ENCODE measurements around the gene CDC25C. TPM values are rescaled to one million over a fixed set of nuclear protein-coding genes. Genes with fewer than 3 reads are reported as not detected.
A peak's percentile ranks its signal among the peaks of the same experiment; 100 is the strongest.
"Not testable (repeated sequence)": the region's sequence is repeated elsewhere in the genome, so short reads cannot be mapped to it uniquely, and the experiment has no call there.

CDC25C gene
- polyA plus RNA-seq, 3 donors: 8.4 to 8.9 (median 8.8) TPM

- no peak for DNase-seq (ENCODE audit: extremely low read depth in 1 of 11, low read depth in 9 of 11, low spot score in 4 of 11)
These were observed 28.2 kb downstream of the CDC25C start for GRCh38 chr5:138303372-138303771.

GRCh38 chr5:138289296-138289695 is 42.3 kb downstream of the CDC25C start:
- DNase-seq (ENCODE audit: extremely low read depth in 1 of 11, low read depth in 9 of 11, low spot score in 4 of 11): no peak

- DNase-seq (ENCODE audit: extremely low read depth in 1 of 11, low read depth in 9 of 11, low spot score in 4 of 11): no peak
These were observed 44.4 kb downstream of the CDC25C start for GRCh38 chr5:138287246-138287645.

GRCh38 chr5:138282920-138283742 is 48.5 kb downstream of the CDC25C start:
- peak in 8 of 11 donors; percentile 27 to 59 (median 42) for DNase-seq (ENCODE audit: extremely low read depth in 1 of 11, low read depth in 9 of 11, low spot score in 4 of 11)

GRCh38 chr5:138280915-138281314 is 50.7 kb downstream of the CDC25C start:
- DNase-seq (ENCODE audit: extremely low read depth in 1 of 11, low read depth in 9 of 11, low spot score in 4 of 11): no peak

GRCh38 chr5:138276402-138277054 is 55.1 kb downstream of the CDC25C start:
- DNase-seq (ENCODE audit: extremely low read depth in 1 of 11, low read depth in 9 of 11, low spot score in 4 of 11): no peak

- DNase-seq (ENCODE audit: extremely low read depth in 1 of 11, low read depth in 9 of 11, low spot score in 4 of 11): no peak
These were observed 55.7 kb downstream of the CDC25C start for GRCh38 chr5:138275895-138276294.

- peak in 7 of 11 donors; percentile 5 to 42 (median 22) for DNase-seq (ENCODE audit: extremely low read depth in 1 of 11, low read depth in 9 of 11, low spot score in 4 of 11)
These were observed 56.2 kb downstream of the CDC25C start for GRCh38 chr5:138275379-138275782.

- DNase-seq (ENCODE audit: extremely low read depth in 1 of 11, low read depth in 9 of 11, low spot score in 4 of 11): peak in 7 of 11 donors; percentile 13 to 51 (median 31)
These were observed 57.3 kb downstream of the CDC25C start, which contains the start of gene GFRA3 for GRCh38 chr5:138274189-138274853. GFRA3 (minus strand) TSS chr5:138274621; CDS start chr5:138274424, 197 bp downstream.

GRCh38 chr5:138273834-138274188 is 57.8 kb downstream of the CDC25C start:
- DNase-seq (ENCODE audit: extremely low read depth in 1 of 11, low read depth in 9 of 11, low spot score in 4 of 11): no peak

- no peak for DNase-seq (ENCODE audit: extremely low read depth in 1 of 11, low read depth in 9 of 11, low spot score in 4 of 11)
These were observed 58.9 kb downstream of the CDC25C start for GRCh38 chr5:138272681-138273080.

- no peak for DNase-seq (ENCODE audit: extremely low read depth in 1 of 11, low read depth in 9 of 11, low spot score in 4 of 11)
These were observed 60.3 kb downstream of the CDC25C start for GRCh38 chr5:138271281-138271680.

GRCh38 chr5:138264183-138264582 is 67.4 kb downstream of the CDC25C start:
- DNase-seq (ENCODE audit: extremely low read depth in 1 of 11, low read depth in 9 of 11, low spot score in 4 of 11): no peak

GRCh38 chr5:138263581-138263980 is 68.0 kb downstream of the CDC25C start:
- no peak for DNase-seq (ENCODE audit: extremely low read depth in 1 of 11, low read depth in 9 of 11, low spot score in 4 of 11)

GRCh38 chr5:138258704-138259292 is 72.8 kb downstream of the CDC25C start:
- no peak for DNase-seq (ENCODE audit: extremely low read depth in 1 of 11, low read depth in 9 of 11, low spot score in 4 of 11)

- no peak for DNase-seq (ENCODE audit: extremely low read depth in 1 of 11, low read depth in 9 of 11, low spot score in 4 of 11)
These were observed 74.0 kb downstream of the CDC25C start for GRCh38 chr5:138257583-138257982.

GRCh38 chr5:138252944-138253343 is 78.7 kb downstream of the CDC25C start:
- no peak for DNase-seq (ENCODE audit: extremely low read depth in 1 of 11, low read depth in 9 of 11, low spot score in 4 of 11)

- not testable (repeated sequence) for DNase-seq (ENCODE audit: extremely low read depth in 1 of 11, low read depth in 9 of 11, low spot score in 4 of 11)
These were observed 83.8 kb downstream of the CDC25C start for GRCh38 chr5:138247800-138248199.

GRCh38 chr5:138246822-138247221 is 84.8 kb downstream of the CDC25C start:
- DNase-seq (ENCODE audit: extremely low read depth in 1 of 11, low read depth in 9 of 11, low spot score in 4 of 11): no peak

- no peak for DNase-seq (ENCODE audit: extremely low read depth in 1 of 11, low read depth in 9 of 11, low spot score in 4 of 11)
These were observed 85.3 kb downstream of the CDC25C start for GRCh38 chr5:138246334-138246733.

Data from renal cortex interstitium (tissue), 11 donors.